ENCODE data around the gene CLEC7A.

GRCh38 chr12:10069099-10069498 lies 60.9 kb downstream of the CLEC7A start:
- TF ChIP-seq CTCF (IDR thresholded peaks at IDR 0.05; ENCODE audit: insufficient read depth, low read length, poor library complexity, severe bottlenecking) (no peak), EZH2phosphoT487 (conservative IDR thresholded peaks at IDR 0.05; ENCODE audit: low read length) (no peak)

Data from SU-DHL-6 (cell line).